ENCODE data around the gene KLHL22.
A peak's percentile ranks its signal among the peaks of the same experiment; 100 is the strongest.
"Not testable (repeated sequence)": the region's sequence is repeated elsewhere in the genome, so short reads cannot be mapped to it uniquely, and the experiment has no call there.

The KLHL22 gene

DNA sequence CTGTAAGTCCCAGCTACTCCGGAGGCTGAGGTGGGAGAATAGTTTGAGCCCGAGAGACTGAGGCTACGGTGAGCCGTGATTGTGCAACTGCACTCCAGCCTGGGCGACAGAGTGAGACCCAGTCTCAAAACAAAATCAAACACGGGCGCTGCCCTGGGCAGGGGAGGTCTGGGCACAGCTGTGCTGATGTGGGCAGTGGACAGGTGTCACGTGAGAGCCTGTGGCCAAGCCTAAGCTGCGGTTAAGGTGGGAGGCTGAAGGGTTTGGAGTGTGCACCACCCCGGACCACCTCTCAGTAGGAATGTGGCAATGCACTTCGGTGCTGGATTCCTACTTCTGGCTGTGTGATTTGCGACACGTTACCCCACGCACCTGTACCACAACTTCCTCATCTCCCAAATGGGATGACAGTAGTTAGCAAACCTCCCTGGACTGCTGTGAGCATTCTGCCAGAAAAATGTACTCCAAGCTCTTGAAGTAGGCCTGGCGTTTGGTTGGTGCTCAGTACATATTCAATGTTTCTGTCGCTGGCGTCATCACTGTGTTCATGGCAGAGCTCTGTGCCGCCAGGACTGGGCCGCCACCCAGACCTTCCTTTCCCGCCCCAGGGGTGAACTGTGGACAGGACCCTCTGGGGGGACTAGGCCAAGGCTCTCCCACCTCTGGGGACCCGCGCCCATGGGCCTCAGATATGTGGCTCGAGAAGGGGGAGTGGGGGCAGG lies 102.5 kb downstream of the KLHL22 start:
- H3K4me3 ChIP-seq (replicated peaks; ENCODE audit: low read depth, low read length), result peak overlapping the region; percentile 83
- TF ChIP-seq, protein P1, sequence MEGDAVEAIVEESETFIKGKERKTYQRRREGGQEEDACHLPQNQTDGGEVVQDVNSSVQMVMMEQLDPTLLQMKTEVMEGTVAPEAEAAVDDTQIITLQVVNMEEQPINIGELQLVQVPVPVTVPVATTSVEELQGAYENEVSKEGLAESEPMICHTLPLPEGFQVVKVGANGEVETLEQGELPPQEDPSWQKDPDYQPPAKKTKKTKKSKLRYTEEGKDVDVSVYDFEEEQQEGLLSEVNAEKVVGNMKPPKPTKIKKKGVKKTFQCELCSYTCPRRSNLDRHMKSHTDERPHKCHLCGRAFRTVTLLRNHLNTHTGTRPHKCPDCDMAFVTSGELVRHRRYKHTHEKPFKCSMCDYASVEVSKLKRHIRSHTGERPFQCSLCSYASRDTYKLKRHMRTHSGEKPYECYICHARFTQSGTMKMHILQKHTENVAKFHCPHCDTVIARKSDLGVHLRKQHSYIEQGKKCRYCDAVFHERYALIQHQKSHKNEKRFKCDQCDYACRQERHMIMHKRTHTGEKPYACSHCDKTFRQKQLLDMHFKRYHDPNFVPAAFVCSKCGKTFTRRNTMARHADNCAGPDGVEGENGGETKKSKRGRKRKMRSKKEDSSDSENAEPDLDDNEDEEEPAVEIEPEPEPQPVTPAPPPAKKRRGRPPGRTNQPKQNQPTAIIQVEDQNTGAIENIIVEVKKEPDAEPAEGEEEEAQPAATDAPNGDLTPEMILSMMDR (IDR thresholded peaks at IDR 0.05; ENCODE audit: low read length, missing control alignments), result no peak
- DNase-seq (ENCODE audit: low read depth), result no peak

DNA sequence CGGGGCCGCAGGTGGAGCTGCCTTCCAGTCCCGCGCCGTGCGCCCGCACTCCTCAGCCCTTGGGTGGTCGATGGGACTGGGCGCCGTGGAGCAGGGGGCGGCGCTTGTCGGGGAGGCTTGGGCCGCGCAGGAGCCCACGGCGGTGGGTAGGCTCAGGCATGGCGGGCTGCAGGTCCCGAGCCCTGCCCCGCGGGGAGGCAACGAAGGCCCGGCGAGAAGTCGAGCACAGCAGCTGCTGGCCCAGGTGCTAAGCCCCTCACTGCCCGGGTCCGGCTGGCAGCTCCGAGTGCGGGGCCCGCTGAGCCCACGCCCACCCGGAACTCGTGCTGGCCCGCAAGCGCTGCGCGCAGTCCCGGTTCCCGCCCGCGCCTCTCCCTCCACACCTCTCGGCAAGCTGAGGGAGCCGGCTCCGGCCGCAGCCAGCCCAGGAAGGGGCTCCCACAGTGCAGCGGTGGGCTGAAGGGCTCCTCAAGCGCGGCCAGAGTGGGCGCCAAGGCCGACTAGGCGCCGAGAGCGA lies 103.2 kb downstream of the KLHL22 start:
- DNase-seq (ENCODE audit: low read depth); H3K4me3 ChIP-seq (replicated peaks; ENCODE audit: low read depth, low read length): not testable (repeated sequence)

Data from fibroblast of pulmonary artery (primary cell).